ENCODE data around the gene DYNC2H1.

The DYNC2H1 gene

GRCh38 chr11:103322821-103323220, 213.6 kb downstream of the DYNC2H1 start:
- ChIA-PET CTCF (interaction anchor here (0.6 to 1.2 kb wide), 4 partner anchors 8 to 67 kb away, joined by 3 to 5 read pairs (median 3); no protein-coding TSS in a partner anchor), POLR2A (no interaction called here)
- H3K4me3 ChIP-seq (ENCODE audit: low read depth, low read length) = no peak overlapping the region
- no peaks in the 10 kb centered on the region for H3K9me3 ChIP-seq (ENCODE audit: control insufficient read depth, insufficient read depth, low read depth, low read length)
- peaks cover 0 to 15% of the 10 kb centered on the region in 2 experiments; a peak in 1 of 3 replicates for H3K36me3 ChIP-seq (ENCODE audit: control insufficient read depth in 2 of 2, insufficient read depth in 1 of 2, low read length in 2 of 2)
- TF ChIP-seq ZFP69B (tag by site-specific recombination; IDR thresholded peaks at IDR 0.05) (no peak), ZNF555 (tag by site-specific recombination; conservative IDR thresholded peaks at IDR 0.05) (no peak), SP7 (tag by site-specific recombination; IDR thresholded peaks at IDR 0.05) (no peak), ZNF18 (tag by site-specific recombination; IDR thresholded peaks at IDR 0.05) (no peak), OVOL3 (tag by site-specific recombination; IDR thresholded peaks at IDR 0.05) (no peak), ZNF692 (tag by site-specific recombination; IDR thresholded peaks at IDR 0.05) (no peak)
- TF ChIP-seq, protein P1, sequence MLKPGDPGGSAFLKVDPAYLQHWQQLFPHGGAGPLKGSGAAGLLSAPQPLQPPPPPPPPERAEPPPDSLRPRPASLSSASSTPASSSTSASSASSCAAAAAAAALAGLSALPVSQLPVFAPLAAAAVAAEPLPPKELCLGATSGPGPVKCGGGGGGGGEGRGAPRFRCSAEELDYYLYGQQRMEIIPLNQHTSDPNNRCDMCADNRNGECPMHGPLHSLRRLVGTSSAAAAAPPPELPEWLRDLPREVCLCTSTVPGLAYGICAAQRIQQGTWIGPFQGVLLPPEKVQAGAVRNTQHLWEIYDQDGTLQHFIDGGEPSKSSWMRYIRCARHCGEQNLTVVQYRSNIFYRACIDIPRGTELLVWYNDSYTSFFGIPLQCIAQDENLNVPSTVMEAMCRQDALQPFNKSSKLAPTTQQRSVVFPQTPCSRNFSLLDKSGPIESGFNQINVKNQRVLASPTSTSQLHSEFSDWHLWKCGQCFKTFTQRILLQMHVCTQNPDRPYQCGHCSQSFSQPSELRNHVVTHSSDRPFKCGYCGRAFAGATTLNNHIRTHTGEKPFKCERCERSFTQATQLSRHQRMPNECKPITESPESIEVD (tag by site-specific recombination; IDR thresholded peaks at IDR 0.05) = no peak
- no peak overlapping the region for H3K27ac ChIP-seq (ENCODE audit: extremely low read depth, low read depth, low read length)
- no peaks in the 10 kb centered on the region for H3K4me1 ChIP-seq (ENCODE audit: control insufficient read depth, insufficient read depth, low read length)

GRCh38 chr11:103325686-103326069, 216.5 kb downstream of the DYNC2H1 start:
- CTCF ChIA-PET = interaction anchor here (0.6 to 1.6 kb wide), 11 partner anchors 10 to 1132 kb away, joined by 3 to 15 read pairs (median 3); no protein-coding TSS in a partner anchor
- H3K4me3 ChIP-seq (ENCODE audit: low read depth, low read length) = no peak overlapping the region
- no peaks in the 10 kb centered on the region for H3K4me1 ChIP-seq (ENCODE audit: control insufficient read depth, insufficient read depth, low read length)
- TF ChIP-seq, protein P2, sequence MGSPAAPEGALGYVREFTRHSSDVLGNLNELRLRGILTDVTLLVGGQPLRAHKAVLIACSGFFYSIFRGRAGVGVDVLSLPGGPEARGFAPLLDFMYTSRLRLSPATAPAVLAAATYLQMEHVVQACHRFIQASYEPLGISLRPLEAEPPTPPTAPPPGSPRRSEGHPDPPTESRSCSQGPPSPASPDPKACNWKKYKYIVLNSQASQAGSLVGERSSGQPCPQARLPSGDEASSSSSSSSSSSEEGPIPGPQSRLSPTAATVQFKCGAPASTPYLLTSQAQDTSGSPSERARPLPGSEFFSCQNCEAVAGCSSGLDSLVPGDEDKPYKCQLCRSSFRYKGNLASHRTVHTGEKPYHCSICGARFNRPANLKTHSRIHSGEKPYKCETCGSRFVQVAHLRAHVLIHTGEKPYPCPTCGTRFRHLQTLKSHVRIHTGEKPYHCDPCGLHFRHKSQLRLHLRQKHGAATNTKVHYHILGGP (tag by site-specific recombination; IDR thresholded peaks at IDR 0.05) = no peak
- TF ChIP-seq KLF16 (tag by site-specific recombination; IDR thresholded peaks at IDR 0.05) (no peak), ZNF561 (tag by site-specific recombination; IDR thresholded peaks at IDR 0.05; ENCODE audit: borderline replicate concordance) (no peak), ZNF830 (tag by site-specific recombination; IDR thresholded peaks at IDR 0.05; ENCODE audit: low read depth) (no peak), ZNF664 (tag by site-specific recombination; IDR thresholded peaks at IDR 0.05) (no peak), ZNF473 (tag by site-specific recombination; IDR thresholded peaks at IDR 0.05) (no peak), RBAK (tag by site-specific recombination; IDR thresholded peaks at IDR 0.05) (no peak)
- TF ChIP-seq, protein P3, sequence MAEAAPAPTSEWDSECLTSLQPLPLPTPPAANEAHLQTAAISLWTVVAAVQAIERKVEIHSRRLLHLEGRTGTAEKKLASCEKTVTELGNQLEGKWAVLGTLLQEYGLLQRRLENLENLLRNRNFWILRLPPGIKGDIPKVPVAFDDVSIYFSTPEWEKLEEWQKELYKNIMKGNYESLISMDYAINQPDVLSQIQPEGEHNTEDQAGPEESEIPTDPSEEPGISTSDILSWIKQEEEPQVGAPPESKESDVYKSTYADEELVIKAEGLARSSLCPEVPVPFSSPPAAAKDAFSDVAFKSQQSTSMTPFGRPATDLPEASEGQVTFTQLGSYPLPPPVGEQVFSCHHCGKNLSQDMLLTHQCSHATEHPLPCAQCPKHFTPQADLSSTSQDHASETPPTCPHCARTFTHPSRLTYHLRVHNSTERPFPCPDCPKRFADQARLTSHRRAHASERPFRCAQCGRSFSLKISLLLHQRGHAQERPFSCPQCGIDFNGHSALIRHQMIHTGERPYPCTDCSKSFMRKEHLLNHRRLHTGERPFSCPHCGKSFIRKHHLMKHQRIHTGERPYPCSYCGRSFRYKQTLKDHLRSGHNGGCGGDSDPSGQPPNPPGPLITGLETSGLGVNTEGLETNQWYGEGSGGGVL (tag by site-specific recombination; IDR thresholded peaks at IDR 0.05) = no peak
- no peak overlapping the region for H3K27ac ChIP-seq (ENCODE audit: extremely low read depth, low read depth, low read length)
- peaks cover 0 to 15% of the 10 kb centered on the region in 2 experiments; a peak in 1 of 3 replicates for H3K36me3 ChIP-seq (ENCODE audit: control insufficient read depth in 2 of 2, insufficient read depth in 1 of 2, low read length in 2 of 2)
- POLR2A ChIA-PET = no interaction called here
- no peaks in the 10 kb centered on the region for H3K9me3 ChIP-seq (ENCODE audit: control insufficient read depth, insufficient read depth, low read depth, low read length)
